CD4-positive, alpha-beta T cell (primary cell): ENCODE results near the gene PCDHA4. TPM values are rescaled to one million over a fixed set of nuclear protein-coding genes. Genes with fewer than 3 reads are reported as not detected.
"Not testable (repeated sequence)": the region's sequence is repeated elsewhere in the genome, so short reads cannot be mapped to it uniquely, and the experiment has no call there.

Source experiments
- ATAC-seq: fragments of 200-7000 bp; cut with Tn5 transposase; one replicate; pipeline ENCODE4 v1.10.0; 2022; ENCODE audit warnings: mild to moderate bottlenecking; ENCODE audit not compliant: poor library complexity
- CTCF ChIA-PET: fragments of 350-600 bp; sonication (Branson Sonifier 250); formaldehyde crosslinking; loops from one replicate; lab custom pipeline; 2021; ENCODE audit warnings: antibody characterized with exemption, inconsistent platforms; lab: Charles Lee
- POLR2A ChIA-PET: fragments of 350-600 bp; sonication (Branson Sonifier 250); formaldehyde crosslinking; loops from one replicate; lab custom pipeline; 2021; ENCODE audit warnings: antibody characterized with exemption, inconsistent platforms; lab: Charles Lee
- DNase-seq, 14 experiments: peaks; one replicate each; pipeline ENCODE4 v3.0.0-alpha.2; 2013 to 2020; ENCODE audit warnings: mixed read lengths in 2 of 14
- H3K27ac ChIP-seq, 2 donors: one replicate each; pipeline versions ENCODE4 v1.5.1 to v1.7.0; 2013; ENCODE audit warnings: low read length in 2 of 2, low read depth in 1 of 2, mild to moderate bottlenecking in 1 of 2
- H3K27me3 ChIP-seq, 2 experiments: 1 replicate in 1 of 2; 2 replicates in 1 of 2; pipeline versions ENCODE4 v1.6.1 to v1.7.0; 2013; ENCODE audit warnings: low read length in 2 of 2, control low read depth in 1 of 2, mild to moderate bottlenecking in 1 of 2, moderate library complexity in 1 of 2; ENCODE audit not compliant: insufficient read depth in 2 of 2, control insufficient read depth in 1 of 2
- H3K36me3 ChIP-seq: one replicate; pipeline ENCODE4 v1.6.1; 2013; ENCODE audit warnings: low read length, control low read depth; ENCODE audit not compliant: insufficient read depth
- H3K4me1 ChIP-seq: one replicate; pipeline ENCODE4 v1.6.1; 2013; ENCODE audit warnings: low read length, control low read depth; ENCODE audit not compliant: insufficient read depth
- H3K4me3 ChIP-seq: one replicate; pipeline ENCODE4 v1.5.1; 2013; ENCODE audit warnings: mild to moderate bottlenecking, low read length, moderate library complexity
- H3K9me3 ChIP-seq, 2 experiments: 1 replicate in 1 of 2; 2 replicates in 1 of 2; pipeline versions ENCODE4 v1.6.1 to v1.7.0; 2013; ENCODE audit warnings: low read length in 2 of 2, mild to moderate bottlenecking in 2 of 2, control low read depth in 1 of 2, moderate library complexity in 1 of 2; ENCODE audit not compliant: control insufficient read depth in 1 of 2, insufficient read depth in 1 of 2
- H3K27ac Mint-ChIP-seq: one replicate; pipeline ENCODE4 v1.8.0; 2020; ENCODE audit warnings: mixed read lengths
- H3K27me3 Mint-ChIP-seq: one replicate; pipeline ENCODE4 v1.8.0; 2021; ENCODE audit warnings: mixed read lengths
- H3K36me3 Mint-ChIP-seq: one replicate; pipeline ENCODE4 v1.8.0; 2021; ENCODE audit warnings: low read depth, mixed read lengths
- H3K4me1 Mint-ChIP-seq: one replicate; pipeline ENCODE4 v1.8.0; 2021; ENCODE audit warnings: low read depth, mixed read lengths
- H3K4me3 Mint-ChIP-seq: one replicate; pipeline ENCODE4 v1.8.0; 2020; ENCODE audit warnings: mild to moderate bottlenecking, mixed read lengths
- H3K9me3 Mint-ChIP-seq: one replicate; pipeline ENCODE4 v1.8.0; 2020; ENCODE audit warnings: mixed read lengths
- intact Hi-C, 2 experiments: fragments of 100-400 bp; cut with DNase I in 1 of 2; cut with micrococcal nuclease in 1 of 2; formaldehyde crosslinking; loops; one replicate each; pipeline versions ENCODE4 v1.15.1 to v1.9.0; 2023 to 2025; cut with DNase I, micrococcal nuclease
- total RNA-seq, 174 experiments: library from RNA in 2 of 174; stranded (reverse) in 2 of 174; gene quantifications; one replicate each; pipeline ENCODE4 v1.2.3 and lab custom pipeline; 2021 to 2026
- TF ChIP-seq, protein P1 (sequence below): fragments of 200-600 bp; IDR thresholded peaks from one replicate; pipeline ENCODE4 v1.8.0; 2022; ENCODE audit warnings: antibody characterized with exemption, mild to moderate bottlenecking

PCDHA4 gene
- total RNA-seq, 2 experiments from 2014 or later = not detected

DNA sequence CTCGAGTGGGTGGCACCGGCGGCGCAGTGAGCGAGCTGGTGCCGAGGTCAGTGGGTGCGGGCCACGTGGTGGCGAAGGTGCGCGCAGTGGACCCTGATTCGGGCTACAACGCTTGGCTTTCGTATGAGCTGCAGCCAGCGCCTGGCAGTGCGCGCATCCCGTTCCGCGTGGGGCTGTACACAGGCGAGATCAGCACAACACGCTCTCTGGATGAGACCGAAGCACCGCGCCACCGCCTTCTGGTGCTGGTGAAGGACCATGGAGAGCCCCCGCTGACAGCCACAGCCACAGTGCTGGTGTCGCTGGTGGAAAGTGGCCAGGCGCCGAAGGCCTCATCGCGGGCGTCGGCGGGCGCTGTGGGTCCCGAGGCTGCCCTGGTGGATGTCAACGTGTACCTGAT lies 16.6 kb downstream of the PCDHA4 start:
- DNase-seq = no peak
- ChIA-PET CTCF (no interaction called here), POLR2A (no interaction called here)
- no peak for ATAC-seq
- intact Hi-C loops = no loop called here
- H3K27ac Mint-ChIP-seq = no peak overlapping the region
- peaks cover 46% of the 10 kb centered on the region for H3K27me3 Mint-ChIP-seq
- TF ChIP-seq, protein P1, sequence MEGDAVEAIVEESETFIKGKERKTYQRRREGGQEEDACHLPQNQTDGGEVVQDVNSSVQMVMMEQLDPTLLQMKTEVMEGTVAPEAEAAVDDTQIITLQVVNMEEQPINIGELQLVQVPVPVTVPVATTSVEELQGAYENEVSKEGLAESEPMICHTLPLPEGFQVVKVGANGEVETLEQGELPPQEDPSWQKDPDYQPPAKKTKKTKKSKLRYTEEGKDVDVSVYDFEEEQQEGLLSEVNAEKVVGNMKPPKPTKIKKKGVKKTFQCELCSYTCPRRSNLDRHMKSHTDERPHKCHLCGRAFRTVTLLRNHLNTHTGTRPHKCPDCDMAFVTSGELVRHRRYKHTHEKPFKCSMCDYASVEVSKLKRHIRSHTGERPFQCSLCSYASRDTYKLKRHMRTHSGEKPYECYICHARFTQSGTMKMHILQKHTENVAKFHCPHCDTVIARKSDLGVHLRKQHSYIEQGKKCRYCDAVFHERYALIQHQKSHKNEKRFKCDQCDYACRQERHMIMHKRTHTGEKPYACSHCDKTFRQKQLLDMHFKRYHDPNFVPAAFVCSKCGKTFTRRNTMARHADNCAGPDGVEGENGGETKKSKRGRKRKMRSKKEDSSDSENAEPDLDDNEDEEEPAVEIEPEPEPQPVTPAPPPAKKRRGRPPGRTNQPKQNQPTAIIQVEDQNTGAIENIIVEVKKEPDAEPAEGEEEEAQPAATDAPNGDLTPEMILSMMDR = no peak
- peaks cover 10% of the 10 kb centered on the region for H3K9me3 Mint-ChIP-seq
- no peaks in the 10 kb centered on the region for H3K36me3 ChIP-seq
- H3K4me1 ChIP-seq = no peaks in the 10 kb centered on the region
- H3K9me3 ChIP-seq = peaks cover 20 to 33% of the 10 kb centered on the region in 2 experiments
- H3K4me3 ChIP-seq = no peak overlapping the region
- H3K4me1 Mint-ChIP-seq = no peaks in the 10 kb centered on the region
- peaks cover 8% of the 10 kb centered on the region for H3K36me3 Mint-ChIP-seq
- H3K4me3 Mint-ChIP-seq = no peak overlapping the region
- peaks cover 18 to 29% of the 10 kb centered on the region in 2 experiments for H3K27me3 ChIP-seq
- H3K27ac ChIP-seq = no peak overlapping the region

DNA sequence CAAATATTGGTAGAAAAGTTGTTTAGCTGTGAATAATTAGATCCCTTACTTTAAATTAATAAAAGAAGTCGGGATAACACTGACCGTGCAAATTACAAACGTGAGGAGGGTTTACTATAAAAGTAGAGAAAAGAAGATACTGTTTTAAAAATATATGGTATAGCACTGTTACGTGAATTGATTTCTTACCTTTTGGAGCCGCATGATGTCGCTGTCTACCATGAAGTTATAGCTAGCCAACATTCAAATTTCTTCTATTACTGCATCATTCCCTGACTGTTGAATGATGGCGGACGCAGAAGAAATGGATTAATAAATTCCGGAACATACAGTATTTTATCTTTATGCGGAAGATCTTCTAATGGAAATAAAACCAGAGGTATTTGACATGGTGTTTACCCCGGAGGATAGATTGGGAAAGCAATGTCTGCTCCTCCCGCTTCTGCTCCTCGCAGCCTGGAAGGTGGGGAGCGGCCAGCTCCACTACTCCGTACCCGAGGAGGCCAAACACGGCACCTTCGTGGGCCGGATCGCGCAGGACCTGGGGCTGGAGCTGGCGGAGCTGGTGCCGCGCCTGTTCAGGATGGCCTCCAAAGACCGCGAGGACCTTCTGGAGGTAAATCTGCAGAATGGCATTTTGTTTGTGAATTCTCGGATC lies 21.0 kb downstream of the PCDHA4 start, which contains the start of gene PCDHA6:
Gene PCDHA6 (plus strand): TSS at position 257 of the 658 bp plus-strand sequence. CDS start 132 bp downstream, at position 389.
- no peaks in the 10 kb centered on the region for H3K4me1 ChIP-seq
- H3K27ac ChIP-seq = no peak within 1 kb of the TSS
- ATAC-seq (no peak), DNase-seq (no peak)
- intact Hi-C loops = no loop called here
- TF ChIP-seq, protein P1 = no peak
- Mint-ChIP-seq H3K4me1 (no peaks in the 10 kb centered on the region), H3K4me3 (no peak within 1 kb of the TSS), H3K27me3 (peaks cover 51% of the 10 kb centered on the region), H3K9me3 (peaks cover 16% of the 10 kb centered on the region), H3K27ac (no peak within 1 kb of the TSS), H3K36me3 (peaks cover 8% of the 10 kb centered on the region)
- CTCF ChIA-PET = no interaction called here
- peaks cover 40 to 42% of the 10 kb centered on the region in 2 experiments for H3K9me3 ChIP-seq
- H3K36me3 ChIP-seq = no peaks in the 10 kb centered on the region
- no peak within 1 kb of the TSS for H3K4me3 ChIP-seq
- H3K27me3 ChIP-seq = peaks cover 14 to 32% of the 10 kb centered on the region in 2 experiments
- POLR2A ChIA-PET = no interaction called here

DNA sequence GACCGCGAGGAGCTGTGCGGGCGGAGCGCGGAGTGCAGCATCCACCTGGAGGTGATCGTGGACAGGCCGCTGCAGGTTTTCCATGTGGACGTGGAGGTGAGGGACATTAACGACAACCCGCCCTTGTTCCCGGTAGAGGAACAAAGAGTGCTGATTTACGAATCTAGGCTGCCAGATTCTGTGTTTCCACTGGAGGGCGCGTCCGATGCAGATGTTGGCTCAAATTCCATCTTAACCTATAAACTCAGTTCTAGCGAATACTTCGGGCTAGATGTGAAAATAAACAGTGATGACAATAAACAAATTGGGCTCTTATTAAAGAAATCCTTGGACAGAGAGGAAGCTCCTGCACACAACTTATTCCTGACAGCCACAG lies 21.5 kb downstream of the PCDHA4 start:
- Histone ChIP-seq H3K27ac (no peak overlapping the region), H3K4me1 (no peaks in the 10 kb centered on the region), H3K36me3 (no peaks in the 10 kb centered on the region), H3K27me3 (peaks cover 13 to 36% of the 10 kb centered on the region in 2 experiments), H3K4me3 (no peak overlapping the region), H3K9me3 (peaks cover 34 to 42% of the 10 kb centered on the region in 2 experiments)
- Mint-ChIP-seq H3K4me1 (no peaks in the 10 kb centered on the region), H3K36me3 (peaks cover 8% of the 10 kb centered on the region), H3K27ac (no peak overlapping the region), H3K9me3 (peaks cover 19% of the 10 kb centered on the region), H3K27me3 (peaks cover 55% of the 10 kb centered on the region), H3K4me3 (no peak overlapping the region)
- ChIA-PET POLR2A (no interaction called here), CTCF (no interaction called here)
- DNase-seq = no peak
- ATAC-seq = no peak
- TF ChIP-seq, protein P1 = no peak
- intact Hi-C loops = no loop called here

DNA sequence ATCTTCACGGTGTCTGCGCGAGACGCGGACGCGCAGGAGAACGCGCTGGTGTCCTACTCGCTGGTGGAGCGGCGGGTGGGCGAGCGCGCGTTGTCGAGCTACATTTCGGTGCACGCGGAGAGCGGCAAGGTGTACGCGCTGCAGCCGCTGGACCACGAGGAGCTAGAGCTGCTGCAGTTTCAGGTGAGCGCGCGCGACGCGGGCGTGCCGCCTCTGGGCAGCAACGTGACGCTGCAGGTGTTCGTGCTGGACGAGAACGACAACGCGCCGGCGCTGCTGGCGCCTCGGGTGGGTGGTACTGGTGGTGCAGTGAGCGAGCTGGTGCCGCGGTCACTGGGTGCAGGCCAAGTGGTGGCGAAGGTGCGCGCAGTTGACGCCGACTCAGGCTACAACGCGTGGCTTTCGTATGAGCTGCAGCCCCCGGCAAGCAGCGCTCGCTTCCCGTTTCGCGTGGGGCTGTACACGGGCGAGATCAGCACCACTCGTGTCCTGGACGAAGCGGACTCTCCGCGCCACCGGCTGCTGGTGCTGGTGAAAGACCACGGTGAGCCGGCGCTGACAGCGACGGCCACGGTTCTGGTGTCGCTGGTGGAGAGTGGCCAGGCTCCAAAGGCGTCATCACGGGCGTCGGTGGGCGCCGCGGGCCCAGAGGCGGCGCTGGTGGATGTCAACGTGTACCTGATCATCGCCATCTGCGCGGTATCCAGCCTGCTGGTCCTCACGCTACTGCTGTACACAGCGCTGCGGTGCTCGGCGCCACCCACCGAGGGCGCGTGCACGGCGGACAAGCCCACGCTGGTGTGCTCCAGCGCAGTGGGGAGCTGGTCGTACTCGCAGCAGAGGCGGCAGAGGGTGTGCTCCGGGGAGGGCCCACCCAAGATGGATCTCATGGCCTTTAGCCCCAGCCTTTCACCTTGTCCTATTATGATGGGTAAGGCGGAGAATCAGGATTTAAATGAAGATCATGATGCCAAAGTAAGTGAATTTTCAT lies 22.9 kb downstream of the PCDHA4 start:
- ATAC-seq, H3K4me3 Mint-ChIP-seq, intact Hi-C loops, H3K4me1 Mint-ChIP-seq, POLR2A ChIA-PET, DNase-seq, H3K27ac Mint-ChIP-seq, H3K36me3 Mint-ChIP-seq, H3K4me3 ChIP-seq, H3K27ac ChIP-seq, CTCF ChIA-PET, H3K36me3 ChIP-seq, H3K4me1 ChIP-seq: not testable (repeated sequence)
- peaks cover 22% of the 10 kb centered on the region for H3K9me3 Mint-ChIP-seq
- H3K27me3 ChIP-seq = peaks cover 17 to 36% of the 10 kb centered on the region in 2 experiments
- peaks cover 66% of the 10 kb centered on the region for H3K27me3 Mint-ChIP-seq
- peaks cover 35 to 42% of the 10 kb centered on the region in 2 experiments for H3K9me3 ChIP-seq
